Activated naive CD8-positive, alpha-beta T cell treated with anti-CD3 and anti-CD28 coated beads, Interleukin-2, amount 10 ng/mL, durations not matched to agents 7 days and 5 days (primary cell): ENCODE results near the gene FAM98A. TPM values are rescaled to one million over a fixed set of nuclear protein-coding genes. Genes with fewer than 3 reads are reported as not detected.

Experiments used
- ATAC-seq: fragments of 150-1000 bp; cut with Tn5 transposase; one replicate; pipeline ENCODE4 v1.10.0; 2021; ENCODE audit warnings: low read depth, moderate library complexity
- POLR2A ChIA-PET: fragments of 350-600 bp; sonication (Branson Sonifier 250); formaldehyde crosslinking; loops from one replicate; lab custom pipeline; 2021; ENCODE audit warnings: antibody characterized with exemption; lab: Charles Lee
- DNase-seq: peaks from one replicate; pipeline ENCODE4 v3.0.0; 2021
- H3K27ac Mint-ChIP-seq: one replicate; pipeline ENCODE4 v1.8.0; 2022; ENCODE audit warnings: mild to moderate bottlenecking, mixed read lengths
- H3K27me3 Mint-ChIP-seq: one replicate; pipeline ENCODE4 v1.8.0; 2022; ENCODE audit warnings: mild to moderate bottlenecking, moderate library complexity, mixed read lengths
- H3K36me3 Mint-ChIP-seq: one replicate; pipeline ENCODE4 v1.8.0; 2021; ENCODE audit warnings: mild to moderate bottlenecking, mixed read lengths
- H3K4me1 Mint-ChIP-seq: one replicate; pipeline ENCODE4 v1.8.0; 2021; ENCODE audit warnings: mixed read lengths
- H3K4me3 Mint-ChIP-seq: one replicate; pipeline ENCODE4 v1.8.0; 2022; ENCODE audit warnings: mild to moderate bottlenecking, moderate library complexity, mixed read lengths
- H3K9me3 Mint-ChIP-seq: one replicate; pipeline ENCODE4 v1.8.0; 2021; ENCODE audit warnings: mixed read lengths
- total RNA-seq, 2 experiments: library from RNA; stranded (reverse); gene quantifications; one replicate each; pipeline ENCODE4 v1.2.3, GENCODE V29; 2021

The FAM98A gene
- total RNA-seq, 2 experiments from 2014 or later = 32.4 to 33.0 TPM

DNA sequence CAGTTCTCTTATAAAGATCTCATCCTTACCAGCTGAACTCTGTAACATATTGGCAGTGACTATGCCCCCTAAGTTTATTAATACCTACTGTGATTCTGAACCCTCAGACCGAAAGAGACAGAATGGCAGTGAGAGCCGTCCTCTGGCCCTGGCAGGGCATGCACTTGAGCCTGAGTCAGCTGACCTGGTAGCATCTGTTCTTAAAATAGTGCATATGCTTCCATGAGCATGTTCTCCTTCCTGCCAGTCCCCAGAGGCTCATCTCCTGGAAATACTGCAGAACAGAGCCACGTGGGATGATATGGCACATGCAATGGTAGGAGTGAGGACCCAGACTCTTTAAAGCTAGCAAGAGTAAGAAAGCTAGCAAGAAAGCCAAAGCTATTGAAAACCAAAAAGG lies 63.7 kb downstream of the FAM98A start:
- Mint-ChIP-seq H3K27ac (no peak overlapping the region), H3K4me1 (no peaks in the 10 kb centered on the region), H3K27me3 (no peaks in the 10 kb centered on the region), H3K36me3 (peaks cover 19% of the 10 kb centered on the region), H3K4me3 (no peak overlapping the region), H3K9me3 (no peaks in the 10 kb centered on the region)
- POLR2A ChIA-PET = no interaction called here
- ATAC-seq (no peak), DNase-seq (no peak)

Other genes with a start within 250 kb of the FAM98A start
- gene RASGRP3, start 122.7 kb downstream of the FAM98A start, total RNA-seq = 1 to 10 TPM; 7.5 to 8.0 TPM